AG04450 (cell line): ENCODE data around the gene SYTL3. TPM values are rescaled to one million over a fixed set of nuclear protein-coding genes. Genes with fewer than 3 reads are reported as not detected.

ENCODE experiments used
- CTCF ChIA-PET: fragments of 300-600, 350-600 bp; formaldehyde crosslinking; extraction: SDS; loops from one replicate; lab custom pipeline; 2022; ENCODE audit warnings: antibody characterized with exemption, inconsistent platforms; lab: Charles Lee
- POLR2A ChIA-PET: fragments of 350-600 bp; formaldehyde crosslinking; extraction: SDS; loops from one replicate; lab custom pipeline; 2021; ENCODE audit warnings: antibody characterized with exemption, inconsistent platforms; lab: Yijun Ruan, JAX
- DNase-seq: peaks from one replicate; pipeline ENCODE4 v3.0.0-alpha.2; 2011; ENCODE audit warnings: low read depth, low spot score
- H3K27ac ChIP-seq: one replicate; pipeline ENCODE4 v1.5.1; 2012; ENCODE audit warnings: low read depth, low read length, control low read depth
- H3K27me3 ChIP-seq: one replicate; pipeline ENCODE4 v1.6.0; 2012; ENCODE audit warnings: low read length; ENCODE audit not compliant: control insufficient read depth, insufficient read depth
- H3K4me3 ChIP-seq: 2 replicates; pipeline ENCODE4 v1.5.1; 2011; ENCODE audit warnings: mild to moderate bottlenecking, low read depth, low read length, control low read depth
- H3K9me3 ChIP-seq: 2 replicates; pipeline ENCODE4 v1.5.1; 2012; ENCODE audit warnings: low read length; ENCODE audit not compliant: control insufficient read depth, insufficient read depth
- CTCF ChIP-seq: IDR thresholded peaks from 2 replicates; pipeline ENCODE4 v1.5.1; 2011; ENCODE audit warnings: low read depth, low read length, control low read depth, inconsistent platforms
- polyA plus RNA-seq: library from polyadenylated mRNA; depleted of rRNA; stranded (reverse); fragments of >200 nt; gene quantifications from 2 replicates; pipeline ENCODE4 v1.2.3, GENCODE V29; 2011

The SYTL3 gene
- polyA plus RNA-seq, 1 experiment: 1.6 TPM

DNA sequence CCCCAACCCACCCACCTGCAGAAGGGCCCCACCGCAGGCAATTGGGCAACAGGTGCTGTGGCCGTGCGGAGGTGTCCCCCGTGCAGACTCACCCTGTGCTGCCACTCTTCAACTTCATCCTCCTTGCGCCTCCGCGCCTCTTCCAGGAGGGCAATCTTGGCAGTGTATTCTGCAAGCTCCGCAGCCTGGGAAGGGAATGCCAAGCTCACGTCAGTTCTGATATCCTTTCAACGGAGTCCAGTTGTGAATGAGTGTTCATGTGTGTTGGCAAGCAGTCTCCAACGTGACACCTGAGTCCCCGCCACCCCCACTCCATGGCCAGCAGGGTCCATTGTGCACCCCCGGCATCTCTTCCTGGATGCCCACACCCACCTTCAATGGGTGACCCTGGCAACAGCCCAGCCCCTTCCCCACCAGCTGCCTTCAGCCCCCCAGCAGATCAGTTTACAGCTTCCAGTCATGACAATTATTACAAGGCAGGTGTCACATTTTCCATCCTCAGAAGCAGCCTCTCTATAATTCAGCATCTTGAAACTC, 119.4 kb downstream of the SYTL3 start:
- ChIA-PET CTCF (interaction anchor here (0.7 kb wide), 1 partner anchor 63 kb away, joined by 5 read pairs; no protein-coding TSS in a partner anchor), POLR2A (no interaction called here)
- Histone ChIP-seq H3K9me3 (no peaks in the 10 kb centered on the region), H3K27me3 (no peaks in the 10 kb centered on the region), H3K4me3 (no peak overlapping the region), H3K27ac (no peak overlapping the region)
- no peak for DNase-seq
- TF ChIP-seq CTCF: no peak

DNA sequence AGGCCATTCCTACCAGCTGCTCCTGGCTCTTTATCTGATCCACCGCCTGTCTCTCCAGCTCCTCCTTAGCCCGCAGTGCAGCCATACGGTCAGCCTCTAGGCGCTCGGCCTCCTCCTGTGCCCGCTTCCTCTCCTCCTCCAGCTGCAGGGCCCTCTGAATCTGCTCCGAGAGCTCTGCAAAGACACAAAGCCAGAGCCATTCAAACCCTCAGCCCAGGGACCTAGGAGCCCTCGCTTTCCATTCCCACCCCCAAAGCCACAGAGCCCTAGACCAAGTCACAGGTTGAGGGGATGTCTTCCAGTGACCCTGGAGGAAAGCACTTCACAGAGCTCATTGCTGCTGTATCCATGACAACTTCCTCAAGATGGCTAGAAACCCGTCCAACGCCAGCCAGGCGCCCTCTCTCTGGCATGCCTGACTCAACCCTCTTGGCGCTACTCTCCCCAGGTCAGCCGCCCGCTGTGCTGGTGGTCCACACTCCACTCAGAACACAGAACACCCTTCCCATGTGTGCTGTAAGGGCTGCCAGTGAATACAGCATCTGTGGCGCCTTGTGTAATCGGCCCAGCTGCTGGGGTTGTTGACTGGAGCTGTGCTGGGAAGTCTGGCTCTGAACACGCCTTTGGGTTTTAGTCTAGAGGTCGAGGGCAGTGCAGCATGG, 120.0 kb downstream of the SYTL3 start:
- ChIA-PET CTCF (no interaction called here), POLR2A (no interaction called here)
- H3K27ac ChIP-seq: no peak overlapping the region

GRCh38 chr6:158770533-158771330, 120.9 kb downstream of the SYTL3 start:
- H3K4me3 ChIP-seq: no peak overlapping the region
- ChIA-PET CTCF (no interaction called here), POLR2A (no interaction called here)
- no peak for DNase-seq
- no peaks in the 10 kb centered on the region for H3K9me3 ChIP-seq
- H3K27ac ChIP-seq: no peak overlapping the region
- TF ChIP-seq CTCF: no peak
- H3K27me3 ChIP-seq: no peaks in the 10 kb centered on the region

More for the DNA sequence above, 120.0 kb downstream of the SYTL3 start:
- no peak for DNase-seq
- H3K27me3 ChIP-seq: no peaks in the 10 kb centered on the region
- no peak for TF ChIP-seq CTCF
- no peaks in the 10 kb centered on the region for H3K9me3 ChIP-seq
- H3K4me3 ChIP-seq: no peak overlapping the region

- no peak for DNase-seq
- Histone ChIP-seq H3K9me3 (no peaks in the 10 kb centered on the region), H3K27me3 (no peaks in the 10 kb centered on the region), H3K4me3 (no peak overlapping the region), H3K27ac (no peak overlapping the region)
- no peak for TF ChIP-seq CTCF
- ChIA-PET POLR2A (no interaction called here), CTCF (no interaction called here)
Observed at GRCh38 chr6:158771399-158772152, 121.7 kb downstream of the SYTL3 start.
